PFSK-1 (cell line): ENCODE measurements around the gene SPATA31D4.

Experiments used
- FOXP2 ChIP-seq: optimal IDR thresholded peaks from 2 replicates; pipeline ENCODE3; 2011; ENCODE audit warnings: borderline replicate concordance, control low read depth, inconsistent platforms; ENCODE audit not compliant: insufficient read depth; ENCODE audit errors: extremely low read length, extremely low read depth
- POLR2AphosphoS5 ChIP-seq: IDR thresholded peaks from 2 replicates; pipeline ENCODE4 v1.6.1; 2012; ENCODE audit warnings: low read depth, mild to moderate bottlenecking, control low read depth, low read length, moderate library complexity
- REST ChIP-seq, 2 experiments: IDR thresholded peaks; 2 replicates each; pipeline versions ENCODE4 v1.6.1 to v1.8.0; 2011 to 2012; ENCODE audit warnings: low read depth in 2 of 2, low read length in 2 of 2, control low read depth in 1 of 2, inconsistent platforms in 1 of 2, mild to moderate bottlenecking in 1 of 2, moderate library complexity in 1 of 2; ENCODE audit not compliant: insufficient read depth in 1 of 2
- SIN3A ChIP-seq: IDR thresholded peaks from 2 replicates; pipeline ENCODE4 v1.6.1; 2012; ENCODE audit warnings: mild to moderate bottlenecking, low read length, moderate library complexity, borderline replicate concordance; ENCODE audit not compliant: insufficient read depth
- TAF1 ChIP-seq: IDR thresholded peaks from 2 replicates; pipeline ENCODE4 v1.6.1; 2012; ENCODE audit warnings: low read length, control low read depth, borderline replicate concordance; ENCODE audit not compliant: insufficient read depth

The SPATA31D4 gene

GRCh38 chr9:81902196-81902595, 26.0 kb upstream of the SPATA31D4 start:
- no peak for TF ChIP-seq FOXP2
- no peak for TF ChIP-seq REST (IDR thresholded peaks at IDR 0.05; ENCODE audit: insufficient read depth in 1 of 2, low read depth in 2 of 2, low read length in 2 of 2)

- no peak for TF ChIP-seq TAF1
- TF ChIP-seq REST (IDR thresholded peaks at IDR 0.05; ENCODE audit: insufficient read depth in 1 of 2, low read depth in 2 of 2, low read length in 2 of 2) = no peak
- TF ChIP-seq FOXP2 = no peak
- no peak for TF ChIP-seq SIN3A
- no peak for TF ChIP-seq POLR2AphosphoS5
These were observed 25.6 kb upstream of the SPATA31D4 start for GRCh38 chr9:81902626-81903025.

GRCh38 chr9:81906671-81907070, 21.6 kb upstream of the SPATA31D4 start:
- no peak for TF ChIP-seq REST (IDR thresholded peaks at IDR 0.05; ENCODE audit: insufficient read depth in 1 of 2, low read depth in 2 of 2, low read length in 2 of 2)
- no peak for TF ChIP-seq FOXP2
- TF ChIP-seq TAF1 = no peak
- TF ChIP-seq POLR2AphosphoS5 = no peak
- TF ChIP-seq SIN3A = no peak

GRCh38 chr9:81912135-81912534, 16.1 kb upstream of the SPATA31D4 start:
- no peak for TF ChIP-seq REST (IDR thresholded peaks at IDR 0.05; ENCODE audit: insufficient read depth in 1 of 2, low read depth in 2 of 2, low read length in 2 of 2)
- TF ChIP-seq POLR2AphosphoS5 = no peak
- no peak for TF ChIP-seq TAF1
- TF ChIP-seq SIN3A = no peak
- no peak for TF ChIP-seq FOXP2

GRCh38 chr9:81915801-81916505, 12.3 kb upstream of the SPATA31D4 start:
- TF ChIP-seq POLR2AphosphoS5 = no peak
- no peak for TF ChIP-seq TAF1
- no peak for TF ChIP-seq FOXP2
- no peak for TF ChIP-seq REST (IDR thresholded peaks at IDR 0.05; ENCODE audit: insufficient read depth in 1 of 2, low read depth in 2 of 2, low read length in 2 of 2)
- no peak for TF ChIP-seq SIN3A
